PC-3 (cell line): ENCODE results near the gene RNF167. TPM values are rescaled to one million over a fixed set of nuclear protein-coding genes. Genes with fewer than 3 reads are reported as not detected.

Source experiments
- ATAC-seq: fragments of 200-7000 bp; cut with Tn5 transposase; 2 replicates; pipeline ENCODE4 v1.9.1; 2020; ENCODE audit warnings: mild to moderate bottlenecking, moderate library complexity
- BruUV-seq: library from RNA; stranded (reverse); fragments of 400-500 nt; replicated peaks from 2 replicates; lab custom pipeline; 2021; lab: Mats Ljungman, UMichigan
- CTCF ChIA-PET: fragments of 300-600 bp; sonication (Branson Sonifier 250); formaldehyde crosslinking; loops from one replicate; lab custom pipeline; 2022; ENCODE audit warnings: antibody characterized with exemption; lab: Charles Lee
- POLR2A ChIA-PET: fragments of 300-600 bp; sonication (Branson Sonifier 250); formaldehyde crosslinking; loops from one replicate; lab custom pipeline; 2022; ENCODE audit warnings: antibody characterized with exemption; ENCODE audit not compliant: unreplicated experiment; lab: Charles Lee
- DNase-seq: peaks from one replicate; pipeline ENCODE4 v3.0.0-alpha.2; 2015
- H2AFZ ChIP-seq: fragments of 300-600 bp; sonication (generic); 2 replicates; pipeline ENCODE4 v1.6.0; 2016; ENCODE audit warnings: antibody characterized with exemption, low read length
- H3F3A ChIP-seq: fragments of 300-600 bp; sonication (generic); one replicate; pipeline ENCODE4 v1.6.0; 2017; ENCODE audit warnings: antibody characterized with exemption, low read length, control low read depth, mild to moderate bottlenecking; ENCODE audit not compliant: unreplicated experiment
- H3K27ac ChIP-seq: fragments of 300-600 bp; sonication (generic); 2 replicates; pipeline ENCODE4 v1.5.1; 2016; ENCODE audit warnings: mild to moderate bottlenecking, low read length
- H3K27me3 ChIP-seq: fragments of 300-600 bp; sonication (generic); 2 replicates; pipeline ENCODE4 v1.6.1; 2016; ENCODE audit warnings: low read length, mixed read lengths
- H3K36me3 ChIP-seq: fragments of 300-600 bp; sonication (generic); 2 replicates; pipeline ENCODE4 v1.6.1; 2016; ENCODE audit warnings: low read depth, mixed run types, low read length, mixed read lengths
- H3K4me1 ChIP-seq: fragments of 300-600 bp; sonication (generic); 2 replicates; pipeline ENCODE4 v1.5.1; 2016; ENCODE audit warnings: low read length; ENCODE audit not compliant: insufficient read depth
- H3K4me2 ChIP-seq: fragments of 300-600 bp; sonication (generic); 2 replicates; pipeline ENCODE4 v1.6.0; 2016; ENCODE audit warnings: low read length
- H3K4me3 ChIP-seq: fragments of 300-600 bp; sonication (generic); 2 replicates; pipeline ENCODE4 v1.5.1; 2016; ENCODE audit warnings: mild to moderate bottlenecking, low read length, mixed read lengths
- H3K79me2 ChIP-seq: fragments of 300-600 bp; sonication (generic); 2 replicates; pipeline ENCODE4 v1.6.1; 2017; ENCODE audit warnings: low read length, mixed read lengths
- H3K9ac ChIP-seq: fragments of 300-600 bp; sonication (generic); 2 replicates; pipeline ENCODE4 v1.6.0; 2016; ENCODE audit warnings: mild to moderate bottlenecking, low read length
- H3K9me2 ChIP-seq: fragments of 300-600 bp; sonication (generic); replicated peaks from 2 replicates; pipeline ENCODE4 v1.6.1; 2016; ENCODE audit warnings: mixed run types, low read length, mixed read lengths
- H3K9me3 ChIP-seq: fragments of 300-600 bp; sonication (generic); 2 replicates; pipeline ENCODE4 v1.6.1; 2016; ENCODE audit warnings: low read length, mixed read lengths
- H4K20me1 ChIP-seq: fragments of 300-600 bp; sonication (generic); 2 replicates; pipeline ENCODE4 v1.6.1; 2016; ENCODE audit warnings: low read length, mixed read lengths
- CTCF ChIP-seq: fragments of 300-600 bp; sonication (generic); conservative IDR thresholded peaks from 2 replicates; pipeline ENCODE4 v1.5.1; 2017; ENCODE audit warnings: antibody characterized with exemption, low read depth, mild to moderate bottlenecking, low read length
- EZH2 ChIP-seq: fragments of 300-600 bp; sonication (generic); IDR thresholded peaks from one replicate; pipeline ENCODE4 v1.6.1; 2017; ENCODE audit warnings: antibody characterized with exemption, mild to moderate bottlenecking, low read length; ENCODE audit not compliant: unreplicated experiment
- EZH2phosphoT487 ChIP-seq: fragments of 300-600 bp; sonication (generic); IDR thresholded peaks from 2 replicates; pipeline ENCODE4 v1.6.1; 2018; ENCODE audit warnings: mild to moderate bottlenecking, antibody characterized with exemption, low read length, borderline replicate concordance
- intact Hi-C: fragments of 100-400 bp; cut with micrococcal nuclease; formaldehyde crosslinking; loops from 2 replicates; pipeline ENCODE4 v1.9.0; 2023
- total RNA-seq: library from RNA; depleted of rRNA; stranded (reverse); fragments of >200 nt; gene quantifications from 2 replicates; pipeline ENCODE4 v1.2.3, GENCODE V29; 2014

Gene RNF167
- total RNA-seq, 1 experiment from 2014 or later: 43.1 TPM

GRCh38 chr17:4908301-4908700 lies 31.8 kb upstream of the RNF167 start:
- no peaks in the 10 kb centered on the region for H3K36me3 ChIP-seq
- H3K9ac ChIP-seq: no peak overlapping the region
- H3K27ac ChIP-seq: no peak overlapping the region
- no TSS peak for BruUV-seq
- H3K4me2 ChIP-seq: no peak overlapping the region
- ATAC-seq (no peak), DNase-seq (no peak)
- no peak overlapping the region for H3K4me3 ChIP-seq
- H3K9me3 ChIP-seq: no peaks in the 10 kb centered on the region
- intact Hi-C loops: loop anchor here (5.0 kb wide), 1 partner anchor 34 kb away; the partner anchor contains the start of genes RNF167 and SLC25A11
- no peaks in the 10 kb centered on the region for H4K20me1 ChIP-seq
- POLR2A ChIA-PET: no interaction called here
- no peak overlapping the region for H2AFZ ChIP-seq
- H3K27me3 ChIP-seq: no peaks in the 10 kb centered on the region
- TF ChIP-seq EZH2 (no peak), CTCF (no peak), EZH2phosphoT487 (no peak)
- H3K9me2 ChIP-seq: no peaks in the 10 kb centered on the region
- no peaks in the 10 kb centered on the region for H3F3A ChIP-seq
- CTCF ChIA-PET: interaction anchor here (0.6 to 1.8 kb wide), 5 partner anchors 26 to 1953 kb away, joined by 3 to 18 read pairs (median 5); partner anchors contain the start of genes RNF167, SLC25A11 and SPAG7
- H3K79me2 ChIP-seq: no peaks in the 10 kb centered on the region
- H3K4me1 ChIP-seq: peaks cover 9% of the 10 kb centered on the region

GRCh38 chr17:4908711-4909496 lies 31.2 kb upstream of the RNF167 start:
- peak; percentile 85 for DNase-seq
- Histone ChIP-seq H3K4me2 (peak overlapping the region; percentile 10; the same call in 1 of the 2 replicates), H3K27ac (no peak overlapping the region), H3K4me3 (no peak overlapping the region), H3K9me3 (no peaks in the 10 kb centered on the region), H3K36me3 (no peaks in the 10 kb centered on the region), H3K4me1 (peaks cover 7% of the 10 kb centered on the region), H4K20me1 (no peaks in the 10 kb centered on the region), H3K27me3 (no peaks in the 10 kb centered on the region), H3F3A (no peaks in the 10 kb centered on the region), H2AFZ (peak overlapping the region; percentile 65; the same call in 1 of the 2 replicates), H3K79me2 (no peaks in the 10 kb centered on the region), H3K9ac (no peak overlapping the region), H3K9me2 (no peaks in the 10 kb centered on the region)
- intact Hi-C loops: loop anchor here (1.0 to 5.0 kb wide), 3 partner anchors 33 to 153 kb away; partner anchors contain the start of genes RNF167, SLC25A11 and SPAG7
- ATAC-seq: peak; percentile 97
- TF ChIP-seq CTCF (peak; percentile 71), EZH2phosphoT487 (no peak)
- ChIA-PET POLR2A (interaction anchor here (0.6 kb wide), 1 partner anchor 59 kb away, joined by 5 read pairs; the partner anchor contains the start of gene SPAG7), CTCF (interaction anchor here (0.6 to 1.8 kb wide), 5 partner anchors 25 to 1953 kb away, joined by 3 to 18 read pairs (median 5); partner anchors contain the start of genes RNF167, SLC25A11 and SPAG7)
- no TSS peak for BruUV-seq
